Neutrophil (primary cell): ENCODE data around the gene TMEM80.

ENCODE experiments used
- H3K27ac ChIP-seq: fragments of 200-600 bp; sonication (generic); 2 replicates; pipeline ENCODE4 v1.5.1; 2016; ENCODE audit warnings: mild to moderate bottlenecking, moderate library complexity
- H3K27me3 ChIP-seq: fragments of 200-600 bp; sonication (generic); 2 replicates; pipeline ENCODE4 v1.6.0; 2016; ENCODE audit warnings: mild to moderate bottlenecking
- H3K36me3 ChIP-seq: fragments of 200-600 bp; sonication (generic); 2 replicates; pipeline ENCODE4 v1.5.1; 2017
- H3K4me1 ChIP-seq, 2 experiments: fragments of 200-600 bp in 1 of 2; sonication (generic) in 1 of 2; 1 replicate in 1 of 2; 2 replicates in 1 of 2; pipeline versions ENCODE4 v1.5.1 to v1.6.1; 2013 to 2016; ENCODE audit warnings: low read depth in 1 of 2, low read length in 1 of 2, mild to moderate bottlenecking in 1 of 2, moderate library complexity in 1 of 2; ENCODE audit not compliant: control insufficient read depth in 1 of 2, insufficient read depth in 1 of 2
- H3K4me3 ChIP-seq, 2 experiments: fragments of 200-600 bp in 1 of 2; sonication (generic) in 1 of 2; 1 replicate in 1 of 2; 2 replicates in 1 of 2; pipeline ENCODE4 v1.5.1; 2013 to 2016; ENCODE audit warnings: low read depth in 1 of 2, low read length in 1 of 2, mild to moderate bottlenecking in 1 of 2, moderate library complexity in 1 of 2
- H3K9me3 ChIP-seq: fragments of 200-600 bp; sonication (generic); 2 replicates; pipeline ENCODE4 v1.5.1; 2016
- TF ChIP-seq, protein P1 (sequence below): fragments of 200-600 bp; sonication (generic); IDR thresholded peaks from 2 replicates; pipeline ENCODE4 v1.5.1; 2016; ENCODE audit warnings: antibody characterized with exemption

TMEM80 gene

DNA sequence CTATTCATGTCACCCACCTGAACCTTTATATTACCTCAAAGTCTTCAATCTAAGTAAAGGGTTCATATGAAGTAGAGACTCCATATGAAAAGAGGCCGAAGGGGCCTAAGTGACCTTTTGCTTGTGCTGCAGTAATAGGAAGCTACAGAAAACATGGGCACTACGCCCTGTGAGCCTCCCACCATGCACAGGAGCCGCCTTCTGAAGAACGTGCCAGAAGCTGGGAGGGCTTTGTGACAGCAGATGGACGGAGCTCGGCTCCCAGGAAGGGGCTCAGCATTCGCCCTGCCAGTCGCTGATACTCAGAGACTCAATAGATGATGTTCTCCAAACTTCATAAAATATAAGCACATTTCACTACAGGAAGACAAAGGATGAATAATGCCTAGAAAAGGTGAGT, 21.8 kb upstream of the TMEM80 start:
- Histone ChIP-seq H3K4me1 (no peaks in the 10 kb centered on the region), H3K27ac (no peak overlapping the region), H3K4me3 (no peak overlapping the region), H3K9me3 (no peaks in the 10 kb centered on the region), H3K27me3 (no peaks in the 10 kb centered on the region), H3K36me3 (peaks cover 54% of the 10 kb centered on the region)
- TF ChIP-seq, protein P1, sequence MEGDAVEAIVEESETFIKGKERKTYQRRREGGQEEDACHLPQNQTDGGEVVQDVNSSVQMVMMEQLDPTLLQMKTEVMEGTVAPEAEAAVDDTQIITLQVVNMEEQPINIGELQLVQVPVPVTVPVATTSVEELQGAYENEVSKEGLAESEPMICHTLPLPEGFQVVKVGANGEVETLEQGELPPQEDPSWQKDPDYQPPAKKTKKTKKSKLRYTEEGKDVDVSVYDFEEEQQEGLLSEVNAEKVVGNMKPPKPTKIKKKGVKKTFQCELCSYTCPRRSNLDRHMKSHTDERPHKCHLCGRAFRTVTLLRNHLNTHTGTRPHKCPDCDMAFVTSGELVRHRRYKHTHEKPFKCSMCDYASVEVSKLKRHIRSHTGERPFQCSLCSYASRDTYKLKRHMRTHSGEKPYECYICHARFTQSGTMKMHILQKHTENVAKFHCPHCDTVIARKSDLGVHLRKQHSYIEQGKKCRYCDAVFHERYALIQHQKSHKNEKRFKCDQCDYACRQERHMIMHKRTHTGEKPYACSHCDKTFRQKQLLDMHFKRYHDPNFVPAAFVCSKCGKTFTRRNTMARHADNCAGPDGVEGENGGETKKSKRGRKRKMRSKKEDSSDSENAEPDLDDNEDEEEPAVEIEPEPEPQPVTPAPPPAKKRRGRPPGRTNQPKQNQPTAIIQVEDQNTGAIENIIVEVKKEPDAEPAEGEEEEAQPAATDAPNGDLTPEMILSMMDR: no peak

DNA sequence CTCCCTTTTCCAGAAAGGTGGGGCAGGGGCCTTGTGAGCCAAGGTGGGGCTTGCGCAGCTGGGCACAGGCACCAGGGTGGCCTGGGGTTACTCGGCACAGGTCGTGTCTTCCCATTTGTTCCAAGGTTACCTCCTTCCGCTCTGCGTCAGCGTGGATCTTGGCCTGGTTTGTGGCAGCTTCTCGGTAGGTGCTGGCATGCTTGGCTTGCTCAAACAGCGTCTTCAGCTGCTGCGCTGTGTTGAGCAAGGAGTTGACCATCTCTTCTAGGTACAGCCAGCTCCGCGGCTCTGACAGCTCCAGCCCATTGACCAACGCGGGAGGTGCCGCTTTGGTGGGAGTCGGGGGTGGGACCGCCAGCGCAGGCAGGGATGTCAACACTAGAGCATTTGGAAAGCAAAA, 21.2 kb upstream of the TMEM80 start:
- no peaks in the 10 kb centered on the region for H3K9me3 ChIP-seq
- no peaks in the 10 kb centered on the region for H3K27me3 ChIP-seq
- no peak overlapping the region for H3K4me3 ChIP-seq
- H3K27ac ChIP-seq: no peak overlapping the region
- peaks cover 57% of the 10 kb centered on the region for H3K36me3 ChIP-seq
- H3K4me1 ChIP-seq: no peaks in the 10 kb centered on the region
- TF ChIP-seq, protein P1: no peak

DNA sequence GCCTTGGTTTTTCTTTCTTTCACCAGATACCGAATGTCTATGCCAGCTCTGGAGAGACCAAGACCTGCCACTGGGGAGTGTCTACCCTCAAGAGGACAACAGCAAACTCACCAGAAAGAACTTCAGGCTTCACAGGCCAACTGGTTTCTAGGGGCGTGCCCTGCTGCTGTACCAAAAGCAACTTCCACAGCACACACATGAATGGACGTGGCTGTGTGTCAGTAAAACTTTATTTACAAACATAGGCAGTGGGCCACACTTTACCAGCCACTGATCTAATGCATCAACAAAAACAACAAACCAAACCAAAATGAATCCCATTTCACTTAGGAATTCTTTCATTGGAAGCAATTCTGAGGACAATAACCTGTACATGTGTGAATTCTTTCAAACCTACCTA, 17.3 kb upstream of the TMEM80 start:
- H3K27ac ChIP-seq: no peak overlapping the region
- H3K4me1 ChIP-seq: no peaks in the 10 kb centered on the region
- no peaks in the 10 kb centered on the region for H3K9me3 ChIP-seq
- TF ChIP-seq, protein P1: no peak
- no peak overlapping the region for H3K4me3 ChIP-seq
- no peaks in the 10 kb centered on the region for H3K27me3 ChIP-seq
- peaks cover 55% of the 10 kb centered on the region for H3K36me3 ChIP-seq

DNA sequence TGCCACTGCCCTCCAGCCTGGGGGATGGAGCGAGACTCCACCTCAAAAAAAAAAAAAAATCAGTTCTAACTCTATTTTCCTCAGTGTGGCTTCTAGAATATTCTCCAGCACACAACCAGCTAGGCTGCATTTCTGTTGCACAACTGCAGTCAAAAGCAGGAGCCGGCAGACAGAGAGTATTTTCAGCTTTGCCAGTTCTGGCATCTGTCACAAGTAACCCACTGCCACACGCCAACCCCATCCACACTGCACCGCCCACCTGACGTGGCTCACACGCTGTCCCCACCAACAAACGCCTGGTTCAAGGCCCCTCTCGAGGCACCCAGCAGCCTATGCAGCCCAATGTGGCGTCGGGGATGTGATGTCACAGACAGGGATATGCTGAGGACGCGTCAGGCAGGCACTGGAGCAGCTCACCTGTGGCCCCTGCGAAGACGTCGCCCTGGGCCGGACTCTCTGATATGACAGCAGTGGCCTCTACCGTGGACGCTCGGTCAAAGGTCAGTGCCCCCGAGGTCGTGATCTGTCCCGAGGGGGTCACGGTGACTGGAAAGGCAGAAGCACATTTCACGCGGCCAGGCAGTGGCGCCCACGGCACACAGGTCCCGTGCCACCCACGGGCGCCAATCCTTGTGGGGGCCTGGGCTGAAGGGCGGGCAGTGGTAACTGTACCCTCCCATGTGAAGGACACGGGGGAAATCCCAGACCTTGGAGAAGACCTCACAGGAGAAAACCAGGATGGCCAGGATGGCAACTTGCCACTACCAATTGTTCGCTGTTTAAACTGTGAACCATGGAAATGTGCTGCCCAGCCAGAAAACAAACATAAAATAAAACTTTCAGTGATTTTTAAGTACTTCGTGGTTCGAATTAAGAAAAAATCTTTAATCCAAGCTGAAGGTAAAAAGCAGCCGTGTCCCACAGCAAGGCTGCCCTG, 16.1 kb upstream of the TMEM80 start:
- no peak overlapping the region for H3K4me3 ChIP-seq
- H3K27ac ChIP-seq: no peak overlapping the region
- no peaks in the 10 kb centered on the region for H3K4me1 ChIP-seq
- TF ChIP-seq, protein P1: no peak
- no peaks in the 10 kb centered on the region for H3K9me3 ChIP-seq
- no peaks in the 10 kb centered on the region for H3K27me3 ChIP-seq
- peaks cover 55% of the 10 kb centered on the region for H3K36me3 ChIP-seq

DNA sequence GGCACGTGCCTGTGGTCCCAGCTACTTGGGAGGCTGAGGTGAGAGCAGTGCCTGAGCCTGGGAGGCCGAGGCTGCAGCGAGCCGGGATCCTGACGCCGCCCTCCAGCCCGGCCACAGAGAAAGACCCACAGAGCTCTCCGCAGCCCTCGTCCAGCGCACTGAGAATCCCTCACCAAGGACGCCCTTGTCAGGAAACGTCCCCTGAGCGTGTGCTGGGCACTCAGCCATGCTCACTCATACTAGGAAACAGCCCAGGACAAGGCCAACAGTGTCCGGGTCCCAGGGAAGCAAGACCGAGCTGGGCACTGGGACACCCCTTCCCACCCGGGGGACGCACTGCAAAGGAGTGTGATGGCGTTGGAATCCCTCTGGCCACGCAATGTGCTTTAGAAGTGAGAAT, 15.1 kb upstream of the TMEM80 start:
- H3K4me3 ChIP-seq: no peak overlapping the region
- no peaks in the 10 kb centered on the region for H3K9me3 ChIP-seq
- TF ChIP-seq, protein P1: no peak
- H3K36me3 ChIP-seq: peaks cover 54% of the 10 kb centered on the region
- H3K27ac ChIP-seq: no peak overlapping the region
- H3K27me3 ChIP-seq: no peaks in the 10 kb centered on the region
- H3K4me1 ChIP-seq: no peaks in the 10 kb centered on the region
